Right lung (tissue), 5 donors: ENCODE results near the gene TREML2. TPM values are rescaled to one million over a fixed set of nuclear protein-coding genes. Genes with fewer than 3 reads are reported as not detected.
"Not testable (repeated sequence)": the region's sequence is repeated elsewhere in the genome, so short reads cannot be mapped to it uniquely, and the experiment has no call there.

ENCODE experiments used
- DNase-seq, 2 donors: peaks; one replicate each; pipeline ENCODE4 v3.0.0-alpha.2; 2013
- polyA plus RNA-seq, 5 donors: library from polyadenylated mRNA; unstranded; fragments of 120-200 nt; gene quantifications; one replicate each; pipeline versions ENCODE4 v1.2.1 to v1.2.3, GENCODE V29; 2013; ENCODE audit warnings: inconsistent platforms in 1 of 5, low replicate concordance in 1 of 5; ENCODE audit not compliant: insufficient read length in 5 of 5, insufficient read depth in 1 of 5

The TREML2 gene
- polyA plus RNA-seq, 5 donors: 0.17 to 0.47 (median 0.21) TPM

DNA sequence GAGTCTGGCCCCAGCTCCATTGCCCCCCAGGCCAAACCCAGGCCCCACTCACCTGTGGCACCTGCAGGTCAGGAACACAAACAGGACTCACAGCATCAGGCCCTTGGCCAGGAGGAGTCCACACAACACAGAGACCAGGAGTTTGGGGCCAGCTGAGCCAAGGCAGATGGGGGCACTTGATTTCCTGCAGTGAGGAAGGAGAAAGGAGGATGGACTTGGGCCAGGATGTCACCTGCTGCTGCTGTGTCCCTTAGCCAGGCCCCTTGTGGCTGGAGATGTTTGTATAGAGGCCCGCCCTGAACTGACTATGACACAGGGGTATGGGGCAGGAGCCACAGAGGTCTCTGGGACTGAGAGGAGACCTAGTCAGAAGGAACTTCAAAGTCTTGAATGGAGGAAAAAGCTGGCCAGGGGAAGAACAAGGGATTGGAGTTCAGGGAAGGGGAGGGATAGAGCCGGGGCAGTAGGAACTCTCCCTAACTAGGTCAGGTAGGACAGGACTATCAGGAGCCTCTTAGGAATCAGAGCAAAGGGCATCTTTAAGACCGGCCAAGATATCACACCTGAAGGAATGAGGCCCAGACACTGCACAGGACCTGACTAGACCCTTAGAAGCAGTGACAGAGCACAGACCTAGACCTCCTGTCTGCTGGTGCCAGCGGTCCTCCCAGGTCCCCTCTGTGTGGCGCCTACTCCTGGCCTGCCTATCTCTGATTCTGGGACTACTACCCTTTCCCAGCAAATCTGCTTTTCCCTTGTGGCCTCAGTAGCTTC is 8.8 kb upstream of the TREML2 start:
- no peak for DNase-seq

DNA sequence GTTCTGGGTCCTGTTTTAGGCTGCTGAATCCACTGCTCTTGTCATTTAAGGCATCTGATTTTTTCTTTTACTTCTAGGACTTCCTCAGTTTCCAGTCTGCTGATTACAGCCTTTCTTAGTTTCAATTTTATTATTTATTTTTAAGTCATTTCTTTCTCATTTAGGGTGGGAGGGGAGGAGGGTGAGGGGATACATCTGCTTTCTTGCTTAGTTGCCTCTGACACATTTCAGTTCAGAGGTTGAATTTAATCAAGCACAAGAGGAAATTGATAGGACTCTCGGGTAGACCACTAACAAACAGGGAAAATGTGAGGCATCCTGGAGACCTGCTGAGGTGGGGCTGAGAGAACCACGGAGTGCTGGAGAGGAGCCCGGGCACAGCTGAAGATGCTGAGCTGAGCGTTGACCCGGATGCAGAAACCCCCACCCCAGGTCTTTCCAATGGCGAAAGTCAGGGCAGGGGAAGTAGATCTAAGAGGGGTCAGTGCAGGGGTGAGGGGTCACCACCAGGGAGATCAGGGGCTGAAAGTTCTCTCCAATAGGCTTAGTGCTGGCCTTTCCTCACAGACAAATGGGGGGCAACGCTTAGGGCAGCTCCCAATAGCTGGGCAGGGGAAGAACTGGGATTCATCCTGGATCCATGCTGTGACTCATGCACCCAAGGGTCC is 7.6 kb upstream of the TREML2 start:
- no peak for DNase-seq

DNA sequence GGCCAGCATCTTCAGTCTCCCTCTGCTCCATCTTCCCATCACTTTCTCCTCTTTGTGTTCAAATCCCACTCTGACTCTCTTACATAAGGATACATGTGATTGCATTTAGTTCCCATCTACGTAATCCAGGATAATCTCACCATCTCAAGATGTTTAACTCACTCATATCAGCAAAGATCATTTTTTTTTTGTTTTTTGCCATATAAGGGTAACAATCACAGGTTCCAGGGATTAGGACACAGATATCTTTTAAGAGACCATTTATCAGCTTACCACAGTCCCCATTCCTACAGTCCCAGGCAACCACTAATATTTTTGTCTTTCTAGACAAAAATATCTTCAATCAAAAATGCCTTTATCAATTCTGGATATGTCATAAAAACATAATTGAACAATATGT is 3.2 kb upstream of the TREML2 start:
- DNase-seq: no peak

DNA sequence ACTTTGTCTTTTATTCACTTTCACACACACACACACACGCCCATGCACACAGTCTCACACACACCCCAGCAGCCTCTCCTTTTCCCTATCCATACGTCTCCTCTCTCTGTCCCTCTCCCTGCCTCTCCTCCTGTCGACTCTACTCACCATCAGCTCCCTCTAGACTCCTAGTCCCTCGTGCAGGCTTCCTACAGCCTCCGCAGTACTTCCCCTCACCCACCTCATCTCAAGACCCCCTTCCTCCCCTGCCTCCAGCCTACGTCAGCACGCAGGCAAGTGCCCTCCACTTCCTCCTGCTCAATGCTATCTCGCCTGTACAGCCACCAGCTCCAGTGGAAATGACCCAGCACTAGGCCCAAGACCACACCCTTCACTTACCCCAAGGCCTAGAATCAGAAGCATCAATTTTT is 820 bp upstream of the TREML2 start:
- DNase-seq: no peak

DNA sequence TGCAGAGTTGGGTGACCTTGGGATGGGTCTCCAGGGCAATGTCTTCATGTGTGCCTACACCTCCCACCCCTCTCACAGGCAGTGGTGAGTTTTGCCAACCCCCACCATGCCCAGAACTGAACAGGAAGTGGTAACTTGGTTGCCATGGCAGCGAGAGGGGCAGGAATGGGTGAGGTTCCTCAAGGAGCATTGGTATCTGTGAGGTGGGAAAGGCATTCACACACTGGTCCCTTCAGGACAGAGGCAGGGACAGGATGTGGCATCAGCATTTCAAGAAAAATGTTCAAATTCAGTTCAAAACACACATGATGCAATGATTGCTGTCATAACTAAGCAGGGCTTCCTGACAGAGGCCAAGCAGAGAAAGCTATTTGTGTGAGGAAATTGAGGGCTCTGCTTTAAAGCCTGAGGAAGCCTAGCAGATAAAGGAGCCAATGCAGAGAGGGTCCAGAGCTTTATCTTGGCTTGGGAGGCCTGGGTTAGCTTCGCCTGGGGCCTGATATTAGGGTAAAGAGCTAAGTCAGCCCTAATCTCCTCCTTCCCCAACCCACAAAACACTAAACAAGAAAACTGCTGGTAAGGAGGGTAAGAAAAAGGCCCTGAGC is 551 bp downstream of the TREML2 start:
- no peak for DNase-seq

DNA sequence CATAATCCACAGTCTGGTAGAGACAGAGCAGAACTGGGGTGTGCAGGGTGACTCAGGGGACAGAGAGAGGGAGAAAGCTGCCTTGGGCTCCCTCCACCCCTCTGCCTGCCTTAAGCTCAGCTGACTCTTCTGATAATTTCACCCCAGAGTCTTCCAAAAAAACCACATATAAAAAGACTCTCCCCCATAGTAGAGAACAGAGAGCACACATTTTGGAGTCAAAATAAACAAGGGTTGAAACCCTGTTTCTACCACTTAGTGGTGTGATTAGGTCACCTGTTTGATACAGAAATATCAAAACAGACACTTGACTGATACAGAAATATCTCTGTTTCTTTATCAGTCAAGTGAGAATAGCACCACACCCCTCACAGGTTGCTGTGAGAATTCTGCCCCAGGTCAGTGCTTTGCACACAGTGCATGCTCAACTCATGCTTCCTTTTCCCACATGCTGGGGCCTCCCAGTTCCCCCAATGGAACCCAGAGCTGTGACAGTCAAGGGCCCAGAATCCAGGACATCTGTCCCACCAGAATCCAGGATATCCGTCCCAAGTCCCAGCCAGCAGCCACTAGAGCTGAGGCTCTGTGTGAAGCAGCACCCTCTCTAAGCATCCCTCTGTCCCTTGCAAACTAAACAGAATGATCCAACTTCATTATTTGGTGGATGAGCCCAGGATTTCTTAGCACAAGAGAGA is 1.2 kb downstream of the TREML2 start:
- DNase-seq: no peak

DNA sequence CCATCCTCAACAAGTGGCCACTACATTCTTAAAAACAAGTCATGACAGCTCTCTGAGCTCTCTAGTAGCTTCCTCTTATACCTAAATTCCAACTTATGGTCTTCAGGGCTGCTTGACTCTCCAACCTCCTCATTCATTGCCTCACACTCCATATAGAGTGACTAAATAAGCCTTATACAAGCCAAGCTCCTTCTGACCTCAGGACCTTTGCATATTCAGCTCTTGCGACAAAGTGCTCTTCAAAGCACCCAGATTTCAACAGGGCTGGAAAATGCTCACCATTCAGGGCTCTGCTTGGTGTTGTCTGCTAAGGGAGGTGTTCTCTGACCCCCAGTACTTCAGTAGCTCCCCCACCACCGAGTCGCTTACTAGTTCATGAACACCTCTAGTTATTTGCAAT is 3.7 kb downstream of the TREML2 start:
- DNase-seq: no peak

DNA sequence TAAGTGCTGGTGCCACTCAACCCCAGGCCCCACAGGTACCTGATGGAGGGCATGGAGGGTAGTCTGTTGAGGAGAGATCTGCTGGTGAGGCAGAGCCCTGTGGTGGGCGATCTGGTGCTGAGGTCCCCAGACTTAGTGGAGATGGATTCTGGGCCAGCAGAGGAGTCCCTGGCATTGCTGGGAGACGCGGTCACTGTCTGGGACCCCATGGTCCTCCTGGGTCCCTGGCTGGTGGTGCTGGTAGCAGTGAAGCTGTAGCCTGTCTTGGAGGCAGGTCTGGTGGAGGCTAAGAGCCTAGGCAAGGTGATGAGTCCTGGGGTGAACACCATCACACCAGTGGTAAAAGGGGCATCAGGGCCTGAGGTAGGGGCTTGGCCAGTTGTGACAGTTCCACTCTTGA is 6.6 kb downstream of the TREML2 start:
- DNase-seq: no peak

DNA sequence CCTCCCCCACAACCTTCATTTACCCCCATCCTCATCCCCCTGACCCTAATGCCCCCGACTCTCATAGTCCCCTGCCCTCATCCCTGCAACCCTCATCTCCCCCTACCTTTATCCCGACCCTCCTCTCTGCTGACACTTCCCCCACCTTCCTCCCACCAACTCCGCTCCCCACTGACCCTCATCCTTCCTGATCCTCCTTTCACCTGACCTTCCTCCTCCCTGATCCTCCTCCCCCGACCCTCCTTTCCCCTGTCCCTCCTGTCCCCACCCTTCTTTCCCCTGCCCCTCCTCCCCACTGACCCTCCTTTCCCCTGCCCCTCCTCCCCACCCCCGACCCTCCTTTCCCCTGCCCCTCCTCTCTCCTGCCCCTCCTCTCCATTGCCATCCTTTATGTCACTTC is 7.1 kb downstream of the TREML2 start:
- no peak for DNase-seq

DNA sequence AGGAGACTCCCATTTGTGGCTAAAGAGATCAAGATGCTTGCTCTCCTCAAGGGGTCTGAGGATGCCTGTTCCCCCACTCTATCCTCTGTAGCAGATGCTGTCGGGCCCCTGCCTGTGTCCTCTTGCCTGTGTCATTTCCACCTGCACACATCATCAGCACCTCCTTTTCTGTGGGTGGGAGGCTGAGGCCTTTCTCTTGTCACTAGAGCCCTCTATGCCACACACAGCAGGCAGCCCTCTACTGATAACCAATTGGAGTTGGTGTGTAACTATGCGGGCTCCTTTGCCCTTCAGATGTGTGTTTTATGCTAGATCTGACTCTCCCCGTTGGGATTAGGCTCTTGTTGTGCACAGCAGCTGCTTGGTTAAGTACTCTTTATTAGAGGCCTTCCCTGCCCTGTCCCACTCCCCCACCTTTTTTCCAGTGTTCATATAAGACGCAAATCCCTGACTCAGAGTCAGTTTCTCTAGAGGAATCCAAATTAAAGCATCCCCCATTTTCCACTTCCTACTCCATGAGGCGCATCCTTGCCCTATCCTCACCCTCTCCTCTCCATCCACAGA is 7.7 kb downstream of the TREML2 start:
- no peak for DNase-seq

DNA sequence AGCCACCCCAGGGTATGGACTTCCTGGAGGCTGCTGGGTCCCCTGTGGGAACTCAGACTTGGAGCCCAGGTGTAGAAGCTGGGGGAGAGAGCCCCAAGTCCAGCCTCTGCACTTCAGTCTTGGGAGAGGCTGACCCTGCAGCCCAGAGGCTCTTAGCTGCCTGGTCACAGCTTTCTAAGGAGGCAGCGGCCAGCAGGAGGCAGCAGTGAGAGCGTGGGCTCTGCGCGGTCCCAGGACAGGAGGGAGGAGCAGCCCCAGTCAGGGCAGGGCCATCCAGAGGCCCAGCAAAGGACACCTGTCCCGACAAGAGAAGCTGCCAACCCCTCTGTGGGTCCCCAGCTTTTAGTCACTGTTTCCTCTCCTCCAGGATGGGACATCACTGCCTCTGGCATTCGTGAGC is 9.4 kb downstream of the TREML2 start:
- DNase-seq: no peak

DNA sequence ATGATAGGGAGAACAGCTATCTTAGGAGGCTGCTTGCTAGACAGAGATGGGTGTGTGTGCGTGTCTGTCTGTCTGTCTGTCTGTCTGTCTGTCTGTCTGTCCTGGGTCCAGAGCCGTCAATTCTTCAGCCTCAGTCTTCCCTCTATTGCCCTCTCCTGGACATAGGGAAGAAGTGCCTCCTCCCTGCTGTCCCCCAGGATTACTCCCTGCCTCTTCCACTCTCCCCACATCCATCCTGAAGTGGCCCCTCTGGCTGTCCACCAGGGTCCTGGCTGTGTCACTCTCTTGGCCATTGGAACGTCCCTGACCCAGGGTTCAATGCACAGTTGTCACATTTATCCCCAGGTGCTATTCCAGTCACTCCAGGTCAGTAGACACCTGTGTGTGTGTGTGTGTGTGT is 10.2 kb downstream of the TREML2 start:
- no peak for DNase-seq

DNA sequence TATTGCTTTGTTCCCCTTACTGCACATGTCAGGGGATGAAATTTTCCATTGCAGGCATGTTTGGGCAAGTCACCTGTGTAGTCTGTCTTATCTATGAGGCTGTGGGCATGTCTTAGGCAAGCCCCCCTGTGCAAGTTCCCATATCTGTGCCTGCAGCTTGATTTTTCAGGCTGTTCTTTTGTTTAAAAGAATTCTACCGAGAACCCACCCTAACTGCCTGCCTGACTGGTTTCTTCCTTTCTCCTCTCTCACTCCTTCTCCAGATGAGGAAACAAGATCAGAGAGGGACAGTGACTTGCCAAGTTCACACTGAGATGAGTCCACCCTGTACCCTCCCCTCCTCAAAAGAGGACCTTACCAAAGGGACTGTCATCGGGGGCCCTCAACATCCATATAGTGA is 11.0 kb downstream of the TREML2 start:
- DNase-seq: no peak

DNA sequence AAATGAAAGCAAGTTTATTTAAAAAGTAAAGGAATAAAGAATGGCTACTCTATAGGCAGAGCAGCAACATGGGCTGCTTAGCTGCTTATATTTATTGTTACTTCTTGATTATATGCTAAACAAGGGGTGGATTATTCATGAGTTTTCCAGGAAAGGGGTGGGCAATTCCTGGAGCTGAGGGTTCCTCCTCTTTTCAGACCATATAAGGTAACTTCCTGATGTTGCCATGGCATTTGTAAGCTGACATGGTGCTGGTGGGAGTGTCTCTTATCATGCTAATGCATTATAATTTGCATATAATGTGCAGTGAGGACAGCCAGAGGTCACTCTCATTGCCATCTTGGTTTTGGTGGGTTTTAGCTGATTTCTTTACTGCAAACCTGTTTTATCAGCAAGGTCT is 11.9 kb downstream of the TREML2 start:
- DNase-seq: not testable (repeated sequence)

DNA sequence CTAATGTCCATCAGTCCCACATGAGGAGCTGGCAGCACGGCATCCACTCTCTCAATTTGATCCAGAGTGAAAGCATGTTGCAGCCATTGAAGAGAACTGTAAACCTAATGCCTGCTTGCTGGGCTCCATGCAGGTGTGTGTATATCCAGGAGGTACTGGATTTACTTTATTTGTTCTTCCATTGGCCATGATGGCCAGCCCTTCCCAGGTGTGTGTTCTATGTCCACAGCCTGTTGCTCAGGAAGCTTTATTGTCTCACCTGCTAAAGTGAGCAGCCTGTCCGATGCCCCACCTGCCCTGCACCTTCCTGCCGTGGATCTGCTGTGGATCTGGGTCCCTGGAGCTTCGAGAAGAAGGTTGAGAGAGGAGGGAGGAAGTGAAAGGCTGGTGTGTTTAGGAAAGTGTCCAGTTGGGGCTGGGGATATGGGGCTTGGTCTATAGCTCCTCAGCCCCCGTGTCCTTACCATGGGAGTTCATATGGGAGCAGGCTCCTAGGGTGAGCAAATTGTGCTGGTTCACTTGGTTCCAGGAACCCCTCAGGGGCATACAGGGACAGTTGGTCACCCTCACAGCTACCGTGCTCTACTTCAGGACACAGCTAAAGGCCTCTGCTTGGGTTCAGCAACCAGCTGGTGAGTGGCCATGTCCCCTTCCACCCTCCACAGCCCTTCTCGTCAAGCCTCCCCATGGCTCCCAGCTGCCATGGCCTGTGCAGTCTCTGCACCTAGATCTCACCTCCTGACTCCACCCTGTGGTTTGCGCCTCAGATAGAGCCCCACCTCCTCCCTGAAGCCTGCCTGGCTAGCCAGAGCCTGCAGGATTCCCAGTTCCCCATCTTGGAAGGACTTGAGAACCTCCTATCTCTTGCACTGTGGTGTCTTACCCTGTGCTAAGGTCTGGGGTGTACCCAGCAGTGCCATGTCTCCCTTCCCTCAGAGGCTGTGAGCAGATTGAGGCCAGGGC is 12.7 kb downstream of the TREML2 start:
- DNase-seq: no peak

DNA sequence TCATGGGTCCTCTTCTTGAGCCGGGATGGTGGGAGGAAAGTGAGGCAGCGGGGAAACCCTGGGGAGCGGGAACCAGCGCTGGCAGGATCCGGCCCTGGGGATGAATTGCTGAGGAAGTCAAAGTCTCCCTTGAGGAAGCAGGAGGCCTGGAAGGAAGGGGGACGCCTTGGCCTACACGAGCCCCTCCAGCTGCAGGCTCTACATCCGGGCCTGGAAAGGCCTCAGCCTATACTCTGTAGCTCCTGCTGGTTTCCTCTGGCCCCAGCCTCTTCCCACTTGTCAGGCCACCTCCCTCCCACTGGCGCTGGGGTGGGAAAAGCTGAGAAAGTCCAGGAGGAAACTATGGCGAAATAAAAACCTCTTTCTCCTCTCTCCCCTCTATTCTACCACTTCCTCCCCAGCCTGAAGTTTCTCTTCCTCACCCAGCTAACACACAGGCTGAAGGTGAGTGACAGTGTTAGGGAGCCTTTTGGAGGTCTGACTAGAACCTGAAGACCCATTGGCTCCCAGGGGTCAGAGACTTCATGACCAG is 14.9 kb downstream of the TREML2 start:
- DNase-seq: no peak

DNA sequence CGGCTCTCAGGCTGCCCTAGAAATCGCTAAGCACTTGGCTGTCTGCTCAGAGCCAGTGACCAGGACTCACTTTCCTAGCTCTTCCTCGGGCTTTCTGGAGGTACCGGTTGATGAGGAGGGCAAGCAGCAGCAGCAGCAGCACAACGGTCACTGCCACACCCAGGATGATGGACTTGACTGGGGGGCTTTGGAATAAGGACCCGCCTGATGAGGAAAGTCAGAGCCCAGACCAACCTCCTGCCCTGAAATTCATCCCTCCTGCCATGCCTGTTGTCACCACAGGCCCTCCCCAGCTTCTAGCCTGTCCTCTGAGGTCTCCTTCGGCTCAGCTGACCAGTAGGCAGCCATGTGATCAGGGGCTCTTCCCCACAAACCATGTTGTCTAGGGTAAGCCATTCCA is 16.2 kb downstream of the TREML2 start:
- DNase-seq: no peak

DNA sequence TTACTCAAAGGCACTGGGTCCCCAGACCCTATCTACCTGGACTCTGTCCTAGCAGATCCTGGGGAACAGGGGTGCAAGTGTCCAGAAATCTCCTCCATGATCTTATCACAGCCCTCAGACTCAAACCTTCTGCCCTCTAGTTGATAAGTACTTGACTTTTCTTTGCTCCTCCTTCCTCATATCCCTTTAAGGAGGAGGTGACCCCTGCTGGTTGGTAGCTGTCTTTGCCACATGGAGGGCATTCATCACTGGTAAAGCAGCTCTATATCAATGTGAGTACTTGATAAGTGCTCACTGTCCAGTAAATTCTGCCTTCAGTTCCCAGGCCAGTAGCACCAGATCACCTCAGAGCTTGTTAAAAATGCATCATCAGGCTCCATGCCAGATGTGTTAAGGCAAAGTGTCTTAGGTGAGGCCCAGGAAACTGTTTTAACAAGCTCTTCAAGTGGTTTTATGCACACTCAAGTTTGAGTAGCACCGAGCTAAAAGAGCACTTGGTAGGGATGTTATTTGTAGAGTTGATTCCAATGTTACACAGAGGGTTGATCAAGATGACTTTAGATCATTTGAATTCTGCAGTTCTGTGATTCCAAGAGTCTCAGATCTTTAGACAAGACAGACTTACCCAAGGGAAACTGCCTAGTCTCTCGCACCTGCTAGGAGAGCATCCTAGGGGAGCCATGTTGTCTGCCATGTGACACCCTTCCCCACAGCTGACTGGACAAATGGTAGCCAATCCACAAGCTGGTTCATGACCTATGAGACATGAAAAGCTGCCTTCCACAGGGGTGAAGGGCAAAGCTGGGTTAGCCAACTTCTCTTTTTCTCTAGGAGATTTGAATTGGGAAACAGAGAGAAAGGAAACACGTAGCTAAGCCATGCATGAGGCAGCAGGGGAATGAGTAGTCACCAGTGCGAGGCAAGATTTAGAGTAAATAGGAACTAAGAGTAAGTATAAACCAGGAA is 18.6 kb downstream of the TREML2 start:
- no peak for DNase-seq

DNA sequence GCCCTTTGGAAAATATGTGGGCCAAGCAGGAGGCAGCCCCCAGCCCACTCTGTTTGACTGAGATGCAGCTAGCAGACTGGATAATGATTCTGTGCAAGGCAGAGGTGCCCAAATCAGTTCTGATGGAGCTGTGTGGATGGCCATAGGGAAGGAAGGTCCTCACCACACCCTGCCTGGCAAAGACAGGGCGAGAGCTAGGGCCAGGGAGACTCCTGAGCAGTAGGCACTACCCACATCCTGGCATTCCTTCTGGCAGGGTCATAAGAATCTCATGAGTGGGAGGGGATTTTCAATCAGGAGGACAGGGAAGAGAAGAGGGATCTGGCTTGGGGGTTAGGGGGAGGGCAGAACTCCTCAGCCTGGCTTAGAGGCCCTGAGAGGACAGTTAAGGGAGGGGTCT is 19.4 kb downstream of the TREML2 start:
- DNase-seq: no peak

DNA sequence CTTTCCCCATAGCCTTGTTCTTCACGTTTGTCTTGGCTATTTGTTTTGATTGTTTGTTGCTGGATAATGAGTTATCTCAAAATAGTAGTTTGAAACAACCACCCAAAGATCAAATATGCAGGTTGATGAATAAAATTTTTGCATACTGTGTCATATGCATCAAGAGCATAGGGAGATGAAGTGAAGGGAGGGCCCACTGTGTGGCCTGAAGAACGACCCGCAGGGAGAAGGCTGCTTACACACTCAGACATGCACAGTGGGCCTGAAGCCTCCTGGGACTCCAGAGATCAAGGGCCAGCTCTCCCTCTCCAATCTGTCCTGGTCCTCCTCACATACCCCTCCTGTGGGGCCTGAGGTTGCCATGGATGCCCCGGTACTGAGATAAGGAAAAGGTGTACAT is 21.8 kb downstream of the TREML2 start:
- no peak for DNase-seq
